HepG2 (cell line): ENCODE measurements around the gene S100A13. TPM values are rescaled to one million over a fixed set of nuclear protein-coding genes. Genes with fewer than 3 reads are reported as not detected.
A peak's percentile ranks its signal among the peaks of the same experiment; 100 is the strongest.

Experiments used
- AKAP8 ChIP-seq: sonication (generic); formaldehyde crosslinking; IDR thresholded peaks from 2 replicates; pipeline ENCODE4 v1.5.1; 2020; ENCODE audit warnings: mild to moderate bottlenecking, missing genetic modification reagents
- ATF7 ChIP-seq, 2 experiments: fragments of 450-650 bp in 1 of 2; sonication (generic) in 1 of 2; formaldehyde crosslinking in 1 of 2; IDR thresholded peaks; 2 replicates each; pipeline versions ENCODE4 v1.4.0 to v1.6.1; 2016 to 2020; ENCODE audit warnings: antibody characterized with exemption in 1 of 2, mild to moderate bottlenecking in 1 of 2, missing genetic modification reagents in 1 of 2
- CCAR2 ChIP-seq: fragments of 200-400 bp; formaldehyde crosslinking; optimal IDR thresholded peaks from 2 replicates; pipeline ENCODE3; 2018; ENCODE audit warnings: low read depth, mild to moderate bottlenecking, low read length, moderate library complexity
- EHMT2 ChIP-seq: fragments of 200-600 bp; sonication (generic); IDR thresholded peaks from 2 replicates; pipeline ENCODE4 v1.7.0; 2017; ENCODE audit warnings: antibody characterized with exemption, low read depth, low read length, borderline replicate concordance
- FOSL2 ChIP-seq: sonication (generic); formaldehyde crosslinking; IDR thresholded peaks from 2 replicates; pipeline ENCODE4 v1.4.0; 2020; ENCODE audit warnings: missing genetic modification reagents
- FOXK2 ChIP-seq: fragments of 450-650 bp; IDR thresholded peaks from 2 replicates; pipeline ENCODE4 v1.6.1; 2016
- IRX3 ChIP-seq: sonication (generic); formaldehyde crosslinking; IDR thresholded peaks from 2 replicates; pipeline ENCODE4 v1.8.1; 2023; ENCODE audit warnings: mild to moderate bottlenecking, low read depth, missing genetic modification reagents, borderline replicate concordance
- KAT2B ChIP-seq: fragments of 150-350 bp; IDR thresholded peaks from 2 replicates; pipeline ENCODE4 v1.6.1; 2014; ENCODE audit warnings: low read depth, low read length, borderline replicate concordance
- MEF2D ChIP-seq: sonication (generic); formaldehyde crosslinking; IDR thresholded peaks from 2 replicates; pipeline ENCODE4 v1.5.1; 2020; ENCODE audit warnings: mild to moderate bottlenecking, missing genetic modification reagents
- MIER3 ChIP-seq: IDR thresholded peaks from 2 replicates; pipeline ENCODE4 v1.6.1; 2016; ENCODE audit warnings: missing compliant biosample characterization, borderline replicate concordance
- MIXL1 ChIP-seq: IDR thresholded peaks from 2 replicates; pipeline ENCODE4 v1.6.1; 2016
- NKX3-1 ChIP-seq: sonication (generic); formaldehyde crosslinking; IDR thresholded peaks from 2 replicates; pipeline ENCODE4 v1.5.0; 2020; ENCODE audit warnings: missing genetic modification reagents
- PCBP1 ChIP-seq: fragments of 200-400 bp; formaldehyde crosslinking; IDR thresholded peaks from 2 replicates; pipeline ENCODE4 v1.6.1; 2017; ENCODE audit warnings: mild to moderate bottlenecking, low read depth, low read length, borderline replicate concordance
- SIN3A ChIP-seq: IDR thresholded peaks from 2 replicates; pipeline ENCODE4 v1.6.1; 2011; ENCODE audit warnings: low read depth, mild to moderate bottlenecking, control low read depth, low read length, borderline replicate concordance
- SYNCRIP ChIP-seq: fragments of 200-400 bp; formaldehyde crosslinking; IDR thresholded peaks from 2 replicates; pipeline ENCODE4 v1.6.1; 2018; ENCODE audit warnings: mild to moderate bottlenecking, low read depth, low read length; ENCODE audit not compliant: insufficient read depth
- ZNF274 ChIP-seq: sonication (generic); formaldehyde crosslinking; IDR thresholded peaks from 2 replicates; pipeline ENCODE4 v1.5.1; 2020; ENCODE audit warnings: mild to moderate bottlenecking, missing genetic modification reagents
- ZNF354B ChIP-seq: sonication (generic); formaldehyde crosslinking; IDR thresholded peaks from 2 replicates; pipeline ENCODE4 v1.8.0; 2022; ENCODE audit warnings: mild to moderate bottlenecking, missing genetic modification reagents
- ZNF496 ChIP-seq: sonication (generic); formaldehyde crosslinking; IDR thresholded peaks from 2 replicates; pipeline ENCODE4 v1.8.1; 2023; ENCODE audit warnings: mild to moderate bottlenecking, moderate library complexity, missing genetic modification reagents; ENCODE audit not compliant: insufficient replicate concordance
- ZNF652 ChIP-seq: IDR thresholded peaks from 2 replicates; pipeline ENCODE4 v1.6.1; 2016; ENCODE audit warnings: low read depth, borderline replicate concordance
- ZNF672 ChIP-seq: sonication (generic); formaldehyde crosslinking; IDR thresholded peaks from 2 replicates; pipeline ENCODE4 v1.8.1; 2022; ENCODE audit warnings: missing genetic modification reagents
- polyA plus RNA-seq, 8 experiments: library from polyadenylated mRNA; depleted of rRNA in 3 of 8; stranded (reverse) in 7 of 8; unstranded in 1 of 8; fragments of >200 nt; fragmentation: Illumina TruSeq in 4 of 8; extraction: Trizol in 4 of 8; gene quantifications; 2 replicates each; pipeline versions ENCODE4 v1.2.1 to v1.2.3, GENCODE V29; 2011 to 2016; ENCODE audit warnings: low read depth in 4 of 8, missing spikeins in 1 of 8, mixed read lengths in 1 of 8; ENCODE audit not compliant: insufficient read depth in 1 of 8
- total RNA-seq, 5 experiments: library from RNA; depleted of rRNA; stranded (reverse); fragments of >200 nt; fragmentation: Illumina TruSeq; extraction: Trizol; gene quantifications; 2 replicates each; pipeline ENCODE4 v1.2.3, GENCODE V29; 2016; ENCODE audit warnings: low read depth in 1 of 5
- TF ChIP-seq, protein P1 (sequence below): fragments of 450-650 bp; IDR thresholded peaks from 2 replicates; pipeline ENCODE4 v1.6.1; 2016
- TF ChIP-seq, protein P2 (sequence below): IDR thresholded peaks from 2 replicates; pipeline ENCODE4 v1.6.1; 2012; ENCODE audit warnings: low read length, improper control_type of control experiment
- TF ChIP-seq, protein P3 (sequence below): sonication (generic); formaldehyde crosslinking; IDR thresholded peaks from 2 replicates; pipeline ENCODE4 v1.5.1; 2020; ENCODE audit warnings: mild to moderate bottlenecking, moderate library complexity, missing genetic modification reagents

S100A13 gene
- total and polyA plus RNA-seq, 2 of the 13 experiments (the other 11 are each of a cell fraction or from before 2014, with no cell fraction given): 89.5 to 172 TPM

DNA sequence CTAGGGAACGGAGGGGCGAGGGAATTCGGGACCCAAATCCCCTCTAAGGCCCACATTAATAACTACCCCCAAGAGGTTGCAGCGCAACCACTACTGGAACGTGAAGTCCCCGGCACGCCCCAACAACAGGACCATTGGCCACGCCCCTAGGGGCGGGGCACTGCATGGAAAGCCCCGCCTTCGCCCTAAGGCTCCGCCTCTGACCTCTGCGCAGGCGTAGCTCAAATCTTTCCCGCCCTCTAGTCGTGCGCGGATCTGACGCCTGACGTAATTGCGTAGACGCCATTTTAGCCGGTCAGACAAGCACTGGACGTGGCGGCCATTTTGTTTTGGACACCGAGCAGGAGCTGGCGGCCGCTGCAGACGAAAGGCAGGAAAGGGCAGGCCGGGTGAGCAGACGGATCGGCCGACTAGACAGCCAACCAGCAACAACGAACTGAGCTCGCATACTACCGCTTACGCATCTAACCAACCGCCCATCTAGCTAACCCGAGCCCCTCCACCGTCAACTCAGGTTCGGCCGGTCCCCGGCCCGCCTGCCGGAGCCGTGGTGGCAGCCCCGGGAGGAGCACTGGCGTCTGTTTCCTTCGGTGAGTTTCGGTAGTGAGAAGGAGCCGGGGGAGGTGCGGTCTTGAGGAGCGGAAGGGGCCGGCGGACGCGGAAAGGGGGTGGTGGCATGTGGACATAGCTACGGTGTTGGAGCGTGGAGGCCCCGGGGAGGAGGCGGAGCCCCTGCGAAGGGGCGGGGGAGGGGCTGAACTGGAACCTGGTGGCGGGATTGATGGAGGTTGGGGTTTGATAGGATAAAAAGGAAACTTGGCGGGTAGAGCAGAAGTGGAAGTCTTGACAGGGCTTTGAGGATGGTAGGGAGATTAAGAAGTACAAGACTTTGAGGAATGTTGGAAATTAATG is 6.7 kb upstream of the S100A13 start, which contains the start of gene CHTOP (continued):
- TF ChIP-seq EHMT2 (no peak), ZNF496 (CRISPR knock-in tag) (no peak), ZNF354B (CRISPR knock-in tag) (no peak), ATF7 (IDR thresholded peaks at IDR 0.05) (peak; percentile 77), ATF7 (CRISPR knock-in tag; IDR thresholded peaks at IDR 0.05) (peak; percentile 88), SIN3A (peak; percentile 51; the same call in 1 of the 2 replicates), ZNF652 (no peak; the same call in 1 of the 2 replicates), MIXL1 (CRISPR knock-in tag) (peak; percentile 69; the same call in 1 of the 2 replicates), MIER3 (CRISPR knock-in tag) (peak; percentile 41; the same call in 1 of the 2 replicates), IRX3 (no peak; the same call in 1 of the 2 replicates), ZNF274 (peak; percentile 51; the same call in 1 of the 2 replicates), AKAP8 (CRISPR knock-in tag) (no peak; the same call in 1 of the 2 replicates), KAT2B (no peak), PCBP1 (0 out of 2 replicates have a peak, but pooled peaks have one; percentile 58), CCAR2 (no peak), NKX3-1 (CRISPR knock-in tag) (no peak), MEF2D (peak; percentile 64; the same call in 1 of the 2 replicates), FOXK2 (peak; percentile 37; the same call in 1 of the 2 replicates), ZNF672 (no peak), FOSL2 (CRISPR knock-in tag) (no peak), SYNCRIP (no peak)
- TF ChIP-seq, protein P1, sequence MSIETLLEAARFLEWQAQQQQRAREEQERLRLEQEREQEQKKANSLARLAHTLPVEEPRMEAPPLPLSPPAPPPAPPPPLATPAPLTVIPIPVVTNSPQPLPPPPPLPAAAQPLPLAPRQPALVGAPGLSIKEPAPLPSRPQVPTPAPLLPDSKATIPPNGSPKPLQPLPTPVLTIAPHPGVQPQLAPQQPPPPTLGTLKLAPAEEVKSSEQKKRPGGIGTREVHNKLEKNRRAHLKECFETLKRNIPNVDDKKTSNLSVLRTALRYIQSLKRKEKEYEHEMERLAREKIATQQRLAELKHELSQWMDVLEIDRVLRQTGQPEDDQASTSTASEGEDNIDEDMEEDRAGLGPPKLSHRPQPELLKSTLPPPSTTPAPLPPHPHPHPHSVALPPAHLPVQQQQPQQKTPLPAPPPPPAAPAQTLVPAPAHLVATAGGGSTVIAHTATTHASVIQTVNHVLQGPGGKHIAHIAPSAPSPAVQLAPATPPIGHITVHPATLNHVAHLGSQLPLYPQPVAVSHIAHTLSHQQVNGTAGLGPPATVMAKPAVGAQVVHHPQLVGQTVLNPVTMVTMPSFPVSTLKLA: no peak; the same call in 1 of the 2 replicates
- TF ChIP-seq, protein P2, sequence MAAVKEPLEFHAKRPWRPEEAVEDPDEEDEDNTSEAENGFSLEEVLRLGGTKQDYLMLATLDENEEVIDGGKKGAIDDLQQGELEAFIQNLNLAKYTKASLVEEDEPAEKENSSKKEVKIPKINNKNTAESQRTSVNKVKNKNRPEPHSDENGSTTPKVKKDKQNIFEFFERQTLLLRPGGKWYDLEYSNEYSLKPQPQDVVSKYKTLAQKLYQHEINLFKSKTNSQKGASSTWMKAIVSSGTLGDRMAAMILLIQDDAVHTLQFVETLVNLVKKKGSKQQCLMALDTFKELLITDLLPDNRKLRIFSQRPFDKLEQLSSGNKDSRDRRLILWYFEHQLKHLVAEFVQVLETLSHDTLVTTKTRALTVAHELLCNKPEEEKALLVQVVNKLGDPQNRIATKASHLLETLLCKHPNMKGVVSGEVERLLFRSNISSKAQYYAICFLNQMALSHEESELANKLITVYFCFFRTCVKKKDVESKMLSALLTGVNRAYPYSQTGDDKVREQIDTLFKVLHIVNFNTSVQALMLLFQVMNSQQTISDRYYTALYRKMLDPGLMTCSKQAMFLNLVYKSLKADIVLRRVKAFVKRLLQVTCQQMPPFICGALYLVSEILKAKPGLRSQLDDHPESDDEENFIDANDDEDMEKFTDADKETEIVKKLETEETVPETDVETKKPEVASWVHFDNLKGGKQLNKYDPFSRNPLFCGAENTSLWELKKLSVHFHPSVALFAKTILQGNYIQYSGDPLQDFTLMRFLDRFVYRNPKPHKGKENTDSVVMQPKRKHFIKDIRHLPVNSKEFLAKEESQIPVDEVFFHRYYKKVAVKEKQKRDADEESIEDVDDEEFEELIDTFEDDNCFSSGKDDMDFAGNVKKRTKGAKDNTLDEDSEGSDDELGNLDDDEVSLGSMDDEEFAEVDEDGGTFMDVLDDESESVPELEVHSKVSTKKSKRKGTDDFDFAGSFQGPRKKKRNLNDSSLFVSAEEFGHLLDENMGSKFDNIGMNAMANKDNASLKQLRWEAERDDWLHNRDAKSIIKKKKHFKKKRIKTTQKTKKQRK: no peak
- TF ChIP-seq, protein P3, sequence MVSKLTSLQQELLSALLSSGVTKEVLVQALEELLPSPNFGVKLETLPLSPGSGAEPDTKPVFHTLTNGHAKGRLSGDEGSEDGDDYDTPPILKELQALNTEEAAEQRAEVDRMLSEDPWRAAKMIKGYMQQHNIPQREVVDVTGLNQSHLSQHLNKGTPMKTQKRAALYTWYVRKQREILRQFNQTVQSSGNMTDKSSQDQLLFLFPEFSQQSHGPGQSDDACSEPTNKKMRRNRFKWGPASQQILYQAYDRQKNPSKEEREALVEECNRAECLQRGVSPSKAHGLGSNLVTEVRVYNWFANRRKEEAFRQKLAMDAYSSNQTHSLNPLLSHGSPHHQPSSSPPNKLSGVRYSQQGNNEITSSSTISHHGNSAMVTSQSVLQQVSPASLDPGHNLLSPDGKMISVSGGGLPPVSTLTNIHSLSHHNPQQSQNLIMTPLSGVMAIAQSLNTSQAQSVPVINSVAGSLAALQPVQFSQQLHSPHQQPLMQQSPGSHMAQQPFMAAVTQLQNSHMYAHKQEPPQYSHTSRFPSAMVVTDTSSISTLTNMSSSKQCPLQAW: peak; percentile 92
